ENCODE data around the gene GUCY2D.
A peak's percentile ranks its signal among the peaks of the same experiment; 100 is the strongest.
"Not testable (repeated sequence)": the region's sequence is repeated elsewhere in the genome, so short reads cannot be mapped to it uniquely, and the experiment has no call there.

The GUCY2D gene

DNA sequence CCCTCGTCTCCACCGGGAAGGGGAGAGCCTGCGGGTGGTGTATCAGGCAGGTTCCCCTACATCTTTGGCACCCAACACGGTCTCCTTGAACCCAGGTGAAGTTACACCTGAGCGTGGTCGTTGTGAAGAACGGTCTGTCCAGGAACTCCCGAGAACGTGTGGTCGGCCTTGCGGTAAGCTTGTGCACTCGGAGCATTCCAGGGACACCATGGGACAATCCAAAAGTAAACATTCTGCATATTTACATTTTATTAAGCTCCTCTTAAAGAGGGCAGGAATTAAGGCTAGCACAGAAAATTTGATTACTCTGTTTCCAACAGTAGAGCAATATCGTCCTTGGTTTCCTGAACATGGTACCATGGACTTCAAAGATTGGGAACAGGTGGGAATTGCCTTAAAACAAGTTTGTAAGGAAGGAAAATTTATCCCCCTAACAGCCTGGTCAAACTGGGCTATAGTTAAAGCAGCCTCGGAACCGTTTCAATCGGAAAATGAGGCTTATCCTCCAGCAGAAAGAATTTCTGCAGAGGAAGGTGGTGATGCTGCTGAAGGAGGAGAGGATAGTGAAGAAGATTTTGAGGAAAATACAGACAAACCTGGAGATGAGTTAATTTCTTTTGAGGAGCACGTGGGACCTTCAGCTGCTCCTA is 54.7 kb downstream of the GUCY2D start:
- DNase-seq (no peak), ATAC-seq (no peak)
- H3K27ac Mint-ChIP-seq, result no peak overlapping the region
- H3K9me3 Mint-ChIP-seq, result no peaks in the 10 kb centered on the region
- H3K36me3 Mint-ChIP-seq (ENCODE audit: low read depth), result no peaks in the 10 kb centered on the region
- no peak overlapping the region for H3K4me3 Mint-ChIP-seq
- peaks cover 28% of the 10 kb centered on the region for H3K4me1 Mint-ChIP-seq
- peaks cover 40% of the 10 kb centered on the region for H3K27me3 Mint-ChIP-seq

DNA sequence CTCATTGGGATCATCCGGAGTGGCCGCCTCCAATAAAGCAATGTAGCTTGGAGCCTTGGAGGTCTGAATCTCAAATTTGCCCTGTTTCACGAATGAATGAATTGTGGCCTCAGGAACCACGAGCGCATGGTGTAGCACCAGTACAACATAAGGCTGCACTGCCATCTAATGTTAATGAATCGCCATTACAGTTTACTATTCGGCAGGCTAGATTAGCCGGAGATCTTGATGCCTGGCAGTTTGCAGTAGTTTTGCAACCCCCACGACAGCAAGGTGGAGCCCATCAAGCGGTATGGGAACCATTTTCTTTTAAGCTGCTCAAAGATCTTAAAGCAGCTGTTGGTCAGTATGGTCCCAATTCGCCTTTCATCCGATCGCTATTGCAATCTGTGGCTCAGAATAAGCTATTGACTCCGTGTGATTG is 55.3 kb downstream of the GUCY2D start:
- H3K36me3 Mint-ChIP-seq (ENCODE audit: low read depth), result no peaks in the 10 kb centered on the region
- peaks cover 28% of the 10 kb centered on the region for H3K4me1 Mint-ChIP-seq
- H3K27ac Mint-ChIP-seq, result no peak overlapping the region
- no peak overlapping the region for H3K4me3 Mint-ChIP-seq
- peak; percentile 41 for DNase-seq
- H3K9me3 Mint-ChIP-seq, result no peaks in the 10 kb centered on the region
- peaks cover 46% of the 10 kb centered on the region for H3K27me3 Mint-ChIP-seq
- ATAC-seq, result peak; percentile 73

DNA sequence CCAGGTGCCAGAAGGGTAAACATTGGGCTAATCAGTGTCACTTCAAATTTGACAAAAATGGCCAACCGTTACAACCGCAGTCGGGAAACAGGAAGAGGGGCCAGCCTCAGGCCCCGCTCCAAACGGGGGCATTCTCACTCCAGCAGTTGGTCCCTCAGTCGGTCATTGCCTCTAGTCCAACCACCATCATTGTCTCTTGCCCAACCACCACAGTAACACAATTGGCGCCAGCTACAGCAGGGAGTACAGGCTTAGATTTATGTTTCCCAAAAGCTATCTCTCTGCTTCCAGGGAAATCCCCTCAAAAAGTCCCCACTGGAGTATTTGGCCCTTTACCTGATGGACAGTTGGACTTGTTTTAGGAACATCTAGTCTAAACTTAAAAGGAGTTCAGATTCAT is 56.7 kb downstream of the GUCY2D start:
- no peak for ATAC-seq
- Mint-ChIP-seq H3K4me1 (peaks cover 28% of the 10 kb centered on the region), H3K36me3 (ENCODE audit: low read depth) (no peaks in the 10 kb centered on the region)

DNA sequence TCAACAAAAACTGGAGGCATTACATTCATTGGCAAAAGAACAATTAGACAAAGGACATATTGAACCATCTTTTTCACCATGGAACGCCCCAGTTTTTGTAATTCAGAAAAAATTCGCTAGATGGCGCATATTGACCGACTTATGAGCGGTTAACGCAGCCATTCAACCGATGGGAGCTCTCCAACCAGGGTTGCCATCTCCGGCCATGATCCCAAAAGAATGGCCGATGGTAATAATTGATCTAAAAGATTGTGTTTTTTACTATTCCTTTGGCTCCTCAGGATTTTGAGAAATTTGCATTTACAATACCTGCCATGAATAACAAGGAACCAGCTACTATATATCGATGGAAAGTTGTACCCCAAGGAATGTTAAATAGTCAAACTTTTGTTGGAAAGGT is 57.9 kb downstream of the GUCY2D start:
- DNase-seq (peak; percentile 65), ATAC-seq (no peak)
- Mint-ChIP-seq H3K27me3 (peaks cover 66% of the 10 kb centered on the region), H3K4me1 (peaks cover 27% of the 10 kb centered on the region), H3K36me3 (ENCODE audit: low read depth) (no peaks in the 10 kb centered on the region), H3K9me3 (no peaks in the 10 kb centered on the region), H3K4me3 (no peak overlapping the region), H3K27ac (no peak overlapping the region)

More for the DNA sequence above, 56.7 kb downstream of the GUCY2D start:
- H3K9me3 Mint-ChIP-seq, result no peaks in the 10 kb centered on the region
- no peak overlapping the region for H3K27ac Mint-ChIP-seq
- no peak for DNase-seq
- H3K27me3 Mint-ChIP-seq, result peaks cover 57% of the 10 kb centered on the region
- no peak overlapping the region for H3K4me3 Mint-ChIP-seq

DNA sequence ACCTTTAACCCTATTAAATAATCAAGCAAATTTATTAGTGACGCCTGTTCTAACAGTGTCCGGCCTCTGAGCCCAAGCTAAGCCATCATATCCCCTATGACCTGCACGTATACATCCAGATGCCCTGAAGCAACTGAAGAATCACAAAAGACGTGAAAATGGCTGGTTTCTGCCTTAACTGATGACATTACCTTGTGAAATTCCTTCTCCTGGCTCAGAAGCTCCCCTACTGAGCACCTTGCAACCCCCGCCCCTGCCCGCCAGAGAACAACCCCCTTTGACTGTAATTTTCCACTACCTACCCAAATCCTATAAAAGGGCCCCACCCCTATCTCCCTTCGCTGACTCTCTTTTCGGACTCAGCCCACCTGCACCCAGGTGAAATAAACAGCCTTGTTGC is 59.4 kb downstream of the GUCY2D start:
- Mint-ChIP-seq H3K4me1 (peaks cover 12% of the 10 kb centered on the region), H3K27me3 (peaks cover 74% of the 10 kb centered on the region)
- H3K36me3 Mint-ChIP-seq (ENCODE audit: low read depth); H3K27ac Mint-ChIP-seq; DNase-seq; H3K4me3 Mint-ChIP-seq; H3K9me3 Mint-ChIP-seq; ATAC-seq: not testable (repeated sequence)

DNA sequence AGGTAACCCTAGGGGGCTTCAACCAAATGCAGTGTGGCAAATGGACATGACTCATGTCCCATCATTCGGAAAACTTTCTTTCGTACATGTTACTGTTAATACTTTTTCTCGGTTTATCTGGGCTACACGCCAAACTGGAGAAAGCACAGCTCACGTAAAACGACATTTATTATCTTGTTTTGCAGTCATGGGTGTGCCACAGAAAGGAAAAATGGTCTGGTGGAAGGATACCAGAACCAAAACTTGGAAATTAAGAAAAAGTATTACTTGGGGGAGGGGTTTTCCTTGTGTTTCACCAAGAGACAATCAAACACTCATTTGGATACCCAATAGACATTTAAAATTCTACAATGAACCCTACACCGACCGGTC is 60.0 kb downstream of the GUCY2D start:
- Mint-ChIP-seq H3K9me3 (no peaks in the 10 kb centered on the region), H3K36me3 (ENCODE audit: low read depth) (no peaks in the 10 kb centered on the region), H3K27ac (no peak overlapping the region), H3K4me1 (peaks cover 6% of the 10 kb centered on the region), H3K4me3 (no peak overlapping the region), H3K27me3 (peaks cover 72% of the 10 kb centered on the region)
- DNase-seq (no peak), ATAC-seq (no peak)

DNA sequence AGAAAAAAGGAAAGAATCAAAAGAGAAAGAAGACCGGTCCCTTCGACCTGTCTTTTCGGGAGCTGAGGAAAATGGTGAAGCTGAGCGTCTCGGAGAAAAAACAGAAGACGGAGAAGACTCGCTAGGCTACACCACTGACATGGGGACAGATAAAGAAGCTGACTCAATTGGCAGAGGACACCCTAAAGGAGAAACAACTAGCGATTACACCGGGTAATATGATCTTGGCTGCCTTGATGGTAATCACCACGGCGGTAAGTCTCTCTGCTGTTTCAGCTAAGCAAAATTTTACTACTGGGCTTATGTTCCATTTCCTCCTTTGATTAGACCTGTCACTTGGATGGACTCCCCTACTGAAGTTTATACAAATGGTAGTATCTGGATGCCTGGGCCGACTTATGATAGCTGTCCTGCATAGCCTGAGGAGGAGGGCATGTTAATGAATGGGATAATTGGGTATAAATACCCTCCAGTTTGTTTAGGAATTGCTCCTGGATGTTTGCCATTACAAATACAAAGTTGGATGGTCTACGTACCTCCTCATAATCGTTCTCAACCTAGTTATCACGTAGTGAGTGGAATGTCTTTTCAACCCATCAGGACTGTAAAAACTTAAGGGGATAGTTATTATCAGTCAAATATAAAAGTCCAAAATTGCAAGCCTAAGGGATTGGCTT is 60.5 kb downstream of the GUCY2D start:
- ATAC-seq (no peak), DNase-seq (no peak)
- Mint-ChIP-seq H3K4me1 (peaks cover 3% of the 10 kb centered on the region), H3K36me3 (ENCODE audit: low read depth) (no peaks in the 10 kb centered on the region), H3K9me3 (no peaks in the 10 kb centered on the region), H3K27me3 (peaks cover 66% of the 10 kb centered on the region), H3K4me3 (no peak overlapping the region), H3K27ac (no peak overlapping the region)

DNA sequence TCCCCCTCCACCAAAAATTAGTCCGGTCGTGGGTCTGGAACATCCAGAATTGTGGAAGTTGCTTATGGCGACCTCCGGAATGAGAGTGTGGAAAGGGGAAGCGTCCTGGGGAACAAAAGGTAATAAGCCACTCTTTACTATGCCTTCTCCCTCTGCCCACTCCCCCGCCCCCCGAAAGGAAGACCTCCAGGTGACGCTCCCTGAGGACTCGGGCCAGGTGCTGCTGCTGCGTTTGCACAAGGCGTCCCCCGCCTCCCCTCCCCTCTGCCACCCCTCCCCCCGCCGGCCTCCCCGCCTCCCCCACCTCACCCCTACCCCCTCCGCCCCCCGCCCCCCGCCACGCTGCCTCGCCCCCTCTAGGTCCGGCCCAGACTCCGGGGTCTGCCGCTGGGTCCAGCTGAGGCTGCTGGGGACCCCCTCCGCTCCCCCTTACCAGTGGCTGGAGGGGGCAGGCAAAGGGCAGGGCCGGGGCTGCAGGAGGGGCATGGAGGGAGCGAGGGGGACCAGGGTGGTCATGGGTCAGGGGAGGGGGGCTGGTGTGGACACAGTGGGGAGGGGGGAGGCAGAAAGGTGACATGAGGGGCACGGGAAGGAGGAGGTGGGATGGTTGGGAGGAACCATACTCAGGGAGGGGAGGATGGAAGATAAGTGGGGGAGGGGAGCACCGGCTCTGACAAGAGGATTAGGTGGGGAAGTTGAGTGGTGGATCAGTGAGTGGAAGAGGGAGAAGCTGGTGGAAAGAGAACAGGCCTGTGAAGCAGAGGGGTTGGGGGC is 61.5 kb downstream of the GUCY2D start:
- H3K27me3 Mint-ChIP-seq, result peaks cover 61% of the 10 kb centered on the region
- H3K4me3 Mint-ChIP-seq, result no peak overlapping the region
- no peaks in the 10 kb centered on the region for H3K9me3 Mint-ChIP-seq
- DNase-seq (no peak), ATAC-seq (no peak)
- no peak overlapping the region for H3K27ac Mint-ChIP-seq
- H3K4me1 Mint-ChIP-seq, result no peaks in the 10 kb centered on the region
- H3K36me3 Mint-ChIP-seq (ENCODE audit: low read depth), result no peaks in the 10 kb centered on the region

DNA sequence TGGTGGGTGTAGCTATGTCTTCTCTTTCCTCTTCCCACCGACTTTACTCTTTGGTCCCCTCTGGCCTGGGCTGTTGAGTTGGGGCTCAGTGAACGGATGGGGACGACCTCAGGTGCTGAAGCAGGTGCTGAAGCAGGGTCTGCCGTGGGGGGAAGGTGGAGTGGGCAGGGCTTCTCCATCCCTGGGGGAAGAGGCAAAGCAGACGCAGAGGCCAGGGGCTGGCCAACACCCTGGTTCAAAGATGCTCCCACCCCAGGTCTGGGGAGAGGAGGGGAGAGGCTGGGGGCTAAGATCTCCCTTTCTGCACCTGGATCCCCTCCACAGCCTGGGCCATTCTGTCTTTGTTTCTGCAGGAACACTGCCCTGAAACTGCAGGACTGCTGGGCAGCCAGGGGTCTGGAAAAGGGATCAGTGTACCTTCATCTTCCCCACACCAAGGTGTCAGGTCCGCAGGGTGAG is 62.2 kb downstream of the GUCY2D start:
- Mint-ChIP-seq H3K4me3 (no peak overlapping the region), H3K36me3 (ENCODE audit: low read depth) (no peaks in the 10 kb centered on the region), H3K27me3 (peaks cover 55% of the 10 kb centered on the region), H3K9me3 (no peaks in the 10 kb centered on the region), H3K27ac (no peak overlapping the region), H3K4me1 (no peaks in the 10 kb centered on the region)
- no peak for ATAC-seq
- no peak for DNase-seq

DNA sequence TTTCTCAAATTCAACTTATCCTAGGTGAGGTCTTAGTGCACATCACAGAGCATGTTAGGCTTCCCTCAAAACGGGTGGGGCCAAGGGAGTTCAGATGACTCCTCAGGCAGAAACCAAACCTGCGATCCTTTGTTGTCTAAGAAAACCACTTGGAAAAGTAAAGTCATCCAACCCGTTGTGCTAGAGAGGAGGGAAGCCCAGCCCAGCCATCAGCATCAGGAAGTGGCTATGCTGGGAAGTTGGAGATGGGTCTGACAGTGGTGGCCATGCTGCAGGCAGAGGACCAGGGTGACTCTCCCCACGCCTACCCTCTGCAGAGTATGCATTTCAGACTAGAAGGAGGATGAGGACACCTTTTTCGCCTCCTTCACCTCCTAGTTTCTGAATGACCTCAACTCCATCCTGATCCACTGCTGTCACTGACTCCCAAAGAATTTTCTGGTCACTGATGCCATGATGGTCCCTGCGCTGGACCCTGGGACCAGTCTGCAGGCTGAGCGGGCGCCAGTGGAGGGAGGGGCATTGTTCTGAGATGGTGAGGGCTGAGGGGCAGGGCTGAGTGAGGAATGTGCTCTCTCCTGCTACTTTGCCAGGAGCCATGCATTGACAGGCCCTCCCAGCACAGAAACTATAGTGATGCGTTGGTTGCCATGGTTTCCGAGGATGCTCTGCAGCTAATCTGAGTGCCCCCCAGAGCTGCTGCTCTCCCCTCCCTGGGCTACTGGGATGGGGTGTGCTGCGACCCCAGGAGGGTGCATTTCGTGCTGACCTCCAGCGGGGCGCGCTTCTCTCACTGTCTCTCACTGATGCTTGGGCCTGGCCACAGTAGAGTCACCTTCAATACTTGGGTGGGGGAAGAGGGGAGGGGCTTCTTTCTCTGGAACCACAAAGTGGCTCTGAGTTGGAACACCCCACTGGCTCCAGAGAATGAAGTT is 64.7 kb downstream of the GUCY2D start:
- H3K4me1 Mint-ChIP-seq, result no peaks in the 10 kb centered on the region
- no peak for DNase-seq
- H3K9me3 Mint-ChIP-seq, result no peaks in the 10 kb centered on the region
- H3K27me3 Mint-ChIP-seq, result peaks cover 52% of the 10 kb centered on the region
- no peak overlapping the region for H3K27ac Mint-ChIP-seq
- ATAC-seq, result no peak
- H3K36me3 Mint-ChIP-seq (ENCODE audit: low read depth), result no peaks in the 10 kb centered on the region
- H3K4me3 Mint-ChIP-seq, result no peak overlapping the region

DNA sequence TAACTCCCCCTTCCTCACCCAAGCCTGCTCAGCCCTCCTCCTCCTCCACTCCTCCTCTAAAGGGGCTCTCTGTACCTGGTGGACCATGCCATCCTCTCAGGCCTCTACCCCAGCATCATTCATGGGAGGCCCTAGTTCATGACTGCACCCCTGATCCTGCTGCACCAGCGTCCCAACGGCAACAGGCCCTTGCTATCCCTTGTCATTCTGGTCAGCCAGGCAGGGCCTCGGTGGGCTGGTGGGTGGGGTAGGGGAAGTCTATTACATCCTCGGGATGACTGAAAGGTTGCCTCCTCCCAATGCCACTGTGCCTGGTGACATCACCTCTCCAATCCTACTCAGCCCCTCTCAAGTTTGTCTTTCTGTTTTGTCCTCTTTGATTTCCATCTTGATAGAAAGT is 65.4 kb downstream of the GUCY2D start:
- no peak overlapping the region for H3K27ac Mint-ChIP-seq
- peaks cover 4% of the 10 kb centered on the region for H3K4me1 Mint-ChIP-seq
- H3K9me3 Mint-ChIP-seq, result no peaks in the 10 kb centered on the region
- no peaks in the 10 kb centered on the region for H3K36me3 Mint-ChIP-seq (ENCODE audit: low read depth)
- no peak overlapping the region for H3K4me3 Mint-ChIP-seq
- H3K27me3 Mint-ChIP-seq, result peaks cover 49% of the 10 kb centered on the region
- no peak for DNase-seq
- ATAC-seq, result no peak

DNA sequence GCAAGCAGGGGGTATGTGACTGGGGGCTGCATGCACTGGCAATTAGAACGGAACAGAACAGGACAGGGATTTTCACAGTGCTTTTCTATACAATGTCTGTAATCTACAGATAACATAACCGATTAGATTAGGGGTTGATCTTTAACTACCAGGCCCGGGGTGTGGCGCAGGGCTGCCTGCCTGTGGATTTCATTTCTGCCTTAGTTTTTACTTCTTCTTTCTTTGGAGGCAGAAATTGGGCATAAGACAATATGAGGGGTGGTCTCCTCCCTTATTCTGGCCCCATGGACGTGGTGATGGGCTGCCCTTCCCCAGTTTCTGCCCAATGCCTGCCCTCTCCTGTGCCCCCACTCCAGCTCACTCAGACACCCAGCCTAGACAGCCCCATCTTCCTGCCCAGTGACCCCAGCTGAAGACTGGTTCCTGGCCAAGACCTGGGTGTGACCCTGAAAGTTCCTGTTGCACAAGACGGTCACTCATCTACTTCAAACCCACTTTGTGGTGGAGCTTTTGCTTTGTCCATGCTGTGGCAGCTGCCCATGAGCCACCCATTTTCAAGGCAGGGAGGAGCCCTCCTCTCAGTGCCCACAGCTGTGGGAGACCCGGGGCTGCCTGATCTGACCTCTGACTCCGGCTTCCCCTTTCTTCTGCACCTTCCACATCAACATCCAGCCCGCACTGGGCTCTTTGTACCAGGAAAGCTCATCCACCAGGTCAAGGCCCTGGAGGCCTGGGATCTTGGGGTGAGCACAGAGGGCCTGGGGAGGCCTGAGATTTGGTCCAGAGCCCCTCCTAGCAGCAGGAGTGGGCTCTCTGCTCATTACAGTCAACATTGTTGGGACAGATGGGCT is 66.5 kb downstream of the GUCY2D start:
- Mint-ChIP-seq H3K4me3 (no peak overlapping the region), H3K27ac (no peak overlapping the region), H3K36me3 (ENCODE audit: low read depth) (no peaks in the 10 kb centered on the region), H3K4me1 (peaks cover 13% of the 10 kb centered on the region), H3K9me3 (no peaks in the 10 kb centered on the region), H3K27me3 (peaks cover 49% of the 10 kb centered on the region)
- no peak for DNase-seq
- no peak for ATAC-seq

DNA sequence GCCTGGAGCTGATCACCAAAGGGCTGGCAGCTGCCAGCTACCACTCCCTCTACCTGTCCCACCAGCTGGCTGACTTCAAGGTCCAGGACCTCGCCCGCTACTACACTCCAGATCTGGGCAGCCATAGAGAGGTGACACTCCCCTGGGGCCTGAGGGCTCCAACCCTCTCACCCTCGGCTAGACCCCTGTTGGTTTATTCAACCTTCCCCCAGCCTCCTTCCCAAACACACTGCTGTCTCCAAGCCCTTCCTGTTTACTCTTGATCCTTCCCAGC is 67.1 kb downstream of the GUCY2D start:
- H3K27ac Mint-ChIP-seq, result no peak overlapping the region
- DNase-seq, result no peak
- H3K27me3 Mint-ChIP-seq, result peaks cover 51% of the 10 kb centered on the region
- no peak for ATAC-seq
- H3K4me3 Mint-ChIP-seq, result no peak overlapping the region
- H3K9me3 Mint-ChIP-seq, result no peaks in the 10 kb centered on the region
- no peaks in the 10 kb centered on the region for H3K36me3 Mint-ChIP-seq (ENCODE audit: low read depth)
- H3K4me1 Mint-ChIP-seq, result peaks cover 15% of the 10 kb centered on the region

Measured in activated naive CD8-positive, alpha-beta T cell treated with anti-CD3 and anti-CD28 coated beads, Interleukin-2, amount 50 U/mL, for 24 hours (primary cell).